Right lung (tissue), 5 donors: Measurements from ENCODE around the gene MTHFD1L. TPM values are rescaled to one million over a fixed set of nuclear protein-coding genes. Genes with fewer than 3 reads are reported as not detected.
A peak's percentile ranks its signal among the peaks of the same experiment; 100 is the strongest.

ENCODE experiments used
- DNase-seq, 2 donors: peaks; one replicate each; pipeline ENCODE4 v3.0.0-alpha.2; 2013
- polyA plus RNA-seq, 5 donors: library from polyadenylated mRNA; unstranded; fragments of 120-200 nt; gene quantifications; one replicate each; pipeline versions ENCODE4 v1.2.1 to v1.2.3, GENCODE V29; 2013; ENCODE audit warnings: inconsistent platforms in 1 of 5, low replicate concordance in 1 of 5; ENCODE audit not compliant: insufficient read length in 5 of 5, insufficient read depth in 1 of 5

Gene MTHFD1L
- polyA plus RNA-seq, 5 donors: 13.7 to 18.1 (median 14.5) TPM

DNA sequence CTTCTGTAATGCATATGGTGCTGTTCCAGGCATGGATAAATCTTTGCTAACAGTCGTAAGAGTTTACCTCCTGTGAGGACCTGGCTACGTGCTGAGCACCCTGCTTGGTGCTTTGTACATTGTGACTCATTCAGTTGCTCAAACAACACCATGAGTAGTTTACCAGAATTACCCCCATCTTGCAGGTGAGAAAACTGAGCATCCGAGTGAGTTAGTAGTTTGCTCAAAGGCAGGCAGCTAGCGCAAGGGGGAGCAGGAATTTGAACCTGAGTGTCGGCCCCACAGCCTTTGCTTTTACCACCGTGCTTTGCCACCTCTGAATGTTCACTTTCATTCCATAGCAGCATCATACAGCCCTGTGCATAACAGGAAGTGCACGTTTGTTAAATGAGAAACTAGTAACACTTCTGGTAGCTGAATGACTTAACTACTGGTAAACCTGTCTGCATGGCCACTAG is 121.9 kb downstream of the MTHFD1L start:
- no peak for DNase-seq

DNA sequence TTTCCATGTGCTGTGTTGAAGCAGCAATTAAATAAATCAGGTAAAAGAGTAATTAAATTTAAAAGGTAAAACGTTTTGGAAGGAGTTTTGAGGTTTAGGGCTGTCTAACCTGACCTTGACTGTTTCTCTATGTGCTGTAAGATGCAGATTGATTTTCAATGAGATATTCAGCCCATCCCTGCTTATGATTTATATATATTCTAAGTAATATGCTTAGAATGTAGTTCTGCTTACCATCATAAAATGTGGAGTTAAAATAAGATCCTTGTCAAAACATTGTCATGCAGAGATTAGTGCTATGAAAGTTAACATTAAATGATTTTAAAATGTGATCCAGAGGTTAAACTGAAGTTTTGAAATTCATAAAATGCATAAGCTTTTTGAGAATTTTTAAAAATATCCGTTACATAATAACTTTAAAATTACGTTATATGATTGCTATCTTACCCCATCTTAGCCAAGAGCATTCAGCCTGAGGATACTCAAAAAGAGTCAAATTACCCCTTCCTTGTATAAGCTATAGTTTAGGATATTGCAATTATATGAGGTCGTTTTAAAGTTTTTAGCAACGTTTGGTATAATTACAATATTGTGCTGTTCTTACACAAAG is 122.5 kb downstream of the MTHFD1L start:
- DNase-seq: no peak

DNA sequence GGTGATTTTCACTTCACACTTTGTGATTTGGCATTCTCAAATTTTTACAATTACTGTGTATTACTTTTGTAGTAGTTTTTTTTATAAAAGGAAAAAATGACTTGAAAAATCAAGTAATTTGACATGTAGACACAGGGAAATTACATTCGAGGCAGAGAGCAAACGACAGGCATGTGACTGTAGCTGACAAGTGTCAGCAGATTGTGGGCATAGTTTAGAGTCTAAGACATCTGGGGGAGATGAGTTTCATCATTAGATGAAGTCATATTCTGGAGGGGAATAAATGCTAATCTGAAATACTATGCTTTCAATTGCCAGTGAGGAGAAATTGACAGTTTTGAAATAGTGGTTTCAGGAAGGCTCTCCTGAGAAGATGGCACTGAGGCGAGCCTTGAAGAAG is 126.0 kb downstream of the MTHFD1L start:
- DNase-seq: no peak

DNA sequence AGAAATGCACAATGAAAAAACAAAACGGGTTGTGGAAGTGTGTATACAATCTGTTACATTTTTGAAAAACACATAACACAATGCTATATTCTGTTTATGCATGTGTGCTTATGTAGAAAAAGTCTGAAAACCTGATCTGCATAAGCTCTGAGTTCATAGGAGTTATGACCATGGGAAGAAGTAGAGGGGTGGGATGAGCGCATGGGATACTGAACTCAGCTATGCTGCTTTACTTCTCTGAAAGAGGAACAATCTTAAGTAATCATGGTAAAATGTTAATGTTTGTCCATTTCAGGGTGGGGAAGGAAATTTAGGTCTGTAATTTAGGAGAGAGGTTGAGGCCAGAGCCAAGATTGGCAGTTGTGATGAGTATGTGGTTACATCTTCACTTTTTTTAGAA is 126.8 kb downstream of the MTHFD1L start:
- no peak for DNase-seq

DNA sequence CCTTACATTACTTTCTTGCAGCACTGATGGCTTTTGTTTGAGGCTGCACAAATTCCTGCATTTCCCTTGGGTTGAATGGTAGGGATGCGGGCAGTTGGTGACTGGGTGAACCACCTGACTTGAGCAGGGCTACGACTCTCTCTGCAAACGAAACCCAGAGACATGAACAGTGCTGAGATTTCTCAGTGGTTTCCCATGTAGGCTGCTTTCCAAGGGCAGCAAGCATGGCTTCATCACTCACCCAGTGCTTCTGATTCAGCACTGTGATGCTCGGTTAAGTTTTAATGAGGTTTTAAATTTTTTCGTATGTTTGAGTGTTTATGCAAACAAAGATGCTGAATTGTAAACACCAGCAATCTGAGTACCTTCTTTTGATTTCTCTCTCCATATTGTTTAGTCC is 127.2 kb downstream of the MTHFD1L start:
- DNase-seq: no peak

DNA sequence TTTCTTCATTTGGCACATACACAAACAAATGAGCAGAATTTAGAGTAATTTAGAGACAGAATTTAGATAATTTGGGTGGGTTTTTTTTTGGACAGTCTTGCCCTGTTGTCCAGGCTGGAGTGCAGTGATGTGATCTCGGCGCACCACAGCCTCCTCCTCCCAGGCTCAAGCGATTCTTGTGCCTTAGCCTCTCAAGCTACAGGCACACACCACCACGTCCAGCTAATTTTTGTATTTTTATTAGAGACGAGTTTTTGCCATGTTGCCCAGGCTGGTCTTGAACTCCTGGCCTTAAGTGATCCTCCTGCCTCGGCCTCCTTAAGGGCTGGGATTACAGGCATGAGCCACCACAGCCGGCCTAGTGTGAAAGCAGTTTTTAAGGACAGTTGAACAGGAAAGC is 127.8 kb downstream of the MTHFD1L start:
- DNase-seq: no peak

DNA sequence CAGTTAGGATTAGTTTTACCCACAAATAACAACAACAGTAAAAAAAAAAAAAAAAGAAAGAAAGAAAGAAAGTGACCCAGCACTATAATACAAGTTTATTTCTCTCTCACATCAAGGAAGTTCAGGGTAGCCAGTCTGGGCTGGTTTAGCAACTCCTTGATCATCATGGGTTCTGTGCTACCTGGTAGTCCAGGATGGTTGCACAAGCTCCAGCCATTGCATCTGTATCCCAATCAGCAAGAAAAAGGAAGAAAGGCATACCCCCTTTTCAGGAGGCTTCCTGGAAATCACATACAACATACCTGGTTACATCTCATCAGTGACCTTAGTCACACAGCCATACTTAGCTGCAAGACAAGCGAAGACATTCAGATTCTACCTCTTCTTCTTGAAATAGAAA is 128.5 kb downstream of the MTHFD1L start:
- no peak for DNase-seq

DNA sequence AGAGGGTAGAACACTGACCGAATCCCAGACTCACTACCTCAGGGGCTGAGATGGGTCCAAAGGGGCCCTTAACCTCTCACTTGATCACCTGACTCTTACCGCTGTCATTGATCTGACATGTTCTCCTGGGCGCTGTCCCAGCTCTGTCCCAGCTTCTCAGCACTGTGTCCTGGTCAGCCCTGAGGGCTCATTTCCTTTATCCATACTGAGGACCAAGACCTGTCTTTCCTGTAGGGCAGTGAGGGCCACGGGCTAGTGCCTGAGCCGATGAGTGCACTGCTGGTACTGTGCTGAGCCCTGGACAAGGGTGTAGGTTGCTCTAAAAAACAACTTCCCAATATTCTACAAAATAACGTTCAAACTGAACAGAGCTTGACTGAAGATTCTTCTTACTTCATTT is 131.5 kb downstream of the MTHFD1L start:
- DNase-seq: no peak

DNA sequence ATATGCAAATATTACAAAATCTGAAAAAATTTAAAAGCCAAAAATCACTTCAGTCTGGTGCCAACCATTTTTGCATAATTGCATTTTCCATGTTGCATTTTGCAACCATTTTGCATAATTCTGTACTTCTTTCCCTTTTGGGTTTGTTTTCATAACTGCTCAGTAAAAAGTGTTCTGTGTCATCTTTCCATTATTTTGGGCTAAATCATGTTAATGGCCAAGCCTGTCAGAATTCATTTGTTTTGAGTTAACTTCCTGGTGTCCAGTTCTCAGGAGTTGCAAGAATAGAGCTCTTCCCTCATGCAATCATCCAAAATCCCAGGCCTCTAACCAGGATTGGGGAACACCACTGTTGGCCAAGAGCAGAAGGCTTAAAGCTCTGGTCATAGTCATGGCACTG is 133.6 kb downstream of the MTHFD1L start:
- no peak for DNase-seq

DNA sequence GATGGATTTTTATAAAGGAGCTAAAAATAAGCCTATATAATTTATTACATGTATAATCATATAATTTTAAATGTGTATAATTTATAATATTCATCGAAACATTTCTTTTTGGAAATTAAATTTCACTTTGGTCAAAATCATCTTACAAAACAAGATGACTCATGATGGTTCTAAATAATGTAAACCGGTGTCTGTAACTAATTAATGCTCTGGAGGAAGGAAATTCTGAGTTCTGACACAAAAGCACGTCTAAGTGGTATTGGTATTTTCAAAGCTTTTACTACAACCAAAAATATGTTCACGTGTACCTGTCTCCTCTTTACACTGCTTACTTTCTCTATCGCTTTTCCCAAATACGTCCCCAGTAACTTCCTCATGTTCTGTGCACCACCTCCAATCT is 134.1 kb downstream of the MTHFD1L start:
- DNase-seq: no peak

DNA sequence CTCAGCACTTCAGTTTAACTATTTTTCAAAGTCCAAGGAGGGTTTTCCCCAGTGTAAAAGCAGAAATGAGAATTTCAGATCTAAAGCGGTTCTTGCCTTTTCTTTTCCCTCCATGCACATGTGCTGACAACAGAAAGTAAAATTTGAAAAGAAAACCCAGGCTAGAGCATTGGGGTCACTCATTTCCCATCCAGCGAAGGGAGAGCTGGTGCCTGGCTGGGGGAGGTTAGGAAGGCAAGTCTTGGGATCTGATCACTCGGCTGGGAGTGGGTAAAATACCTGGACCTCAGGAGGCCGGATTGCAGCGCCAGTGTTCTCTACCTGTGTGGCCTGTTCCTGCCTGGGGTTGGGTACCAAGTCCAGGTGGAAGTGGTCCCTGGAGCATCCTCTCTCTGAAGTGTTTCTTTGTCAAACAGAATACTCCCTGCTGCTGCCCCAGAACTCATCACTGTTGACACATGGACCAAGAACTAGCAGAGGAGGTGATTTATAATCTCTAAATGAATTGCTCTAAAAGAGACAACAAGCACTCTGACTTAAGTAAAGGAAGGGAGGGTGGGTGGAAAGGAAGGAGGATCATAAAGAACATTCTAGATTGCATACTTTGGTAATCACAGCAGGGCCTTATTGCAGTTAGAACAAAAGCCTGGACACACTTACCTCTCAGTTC is 136.0 kb downstream of the MTHFD1L start:
- DNase-seq: no peak

DNA sequence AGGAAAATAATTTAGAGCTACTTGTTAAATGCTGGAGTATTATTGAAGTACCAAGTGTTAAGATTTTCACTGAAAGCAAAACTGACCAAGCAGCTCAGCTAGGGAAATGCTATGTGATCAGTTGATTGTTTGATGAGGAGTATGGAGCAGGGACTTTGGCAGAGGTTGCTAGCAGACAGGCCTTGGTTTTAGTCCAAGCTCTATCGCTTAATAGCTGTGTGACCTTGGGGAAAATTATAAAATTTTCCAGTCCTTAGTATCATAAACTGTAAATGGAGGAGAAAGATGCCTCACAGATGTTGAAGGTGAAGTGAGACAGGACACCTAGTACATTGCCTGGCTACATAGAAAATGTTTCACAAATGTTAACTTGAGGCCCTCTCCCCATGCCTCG is 136.6 kb downstream of the MTHFD1L start:
- DNase-seq: no peak

DNA sequence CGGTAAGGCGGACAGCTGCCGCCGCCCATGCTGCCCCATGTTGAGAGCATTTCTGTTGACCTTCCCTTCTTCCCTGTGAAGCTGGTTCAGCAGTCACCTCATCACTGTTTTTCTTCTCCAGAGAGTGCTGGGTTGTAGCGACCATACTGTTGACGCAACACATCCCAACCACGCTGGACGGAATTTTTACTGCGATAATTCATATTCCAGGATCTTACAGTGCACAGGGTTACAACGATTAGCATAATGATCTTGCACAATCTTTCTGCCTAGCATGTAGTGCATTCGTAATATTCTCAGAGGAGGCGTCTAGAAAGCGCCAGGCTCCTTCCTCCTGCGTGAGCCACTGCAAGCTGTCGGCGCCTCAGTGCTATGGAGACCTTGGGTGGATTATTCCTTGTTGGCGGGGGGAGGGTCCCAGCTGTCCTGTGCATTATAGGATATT is 137.0 kb downstream of the MTHFD1L start:
- peak; percentile 87 to 91 for DNase-seq

DNA sequence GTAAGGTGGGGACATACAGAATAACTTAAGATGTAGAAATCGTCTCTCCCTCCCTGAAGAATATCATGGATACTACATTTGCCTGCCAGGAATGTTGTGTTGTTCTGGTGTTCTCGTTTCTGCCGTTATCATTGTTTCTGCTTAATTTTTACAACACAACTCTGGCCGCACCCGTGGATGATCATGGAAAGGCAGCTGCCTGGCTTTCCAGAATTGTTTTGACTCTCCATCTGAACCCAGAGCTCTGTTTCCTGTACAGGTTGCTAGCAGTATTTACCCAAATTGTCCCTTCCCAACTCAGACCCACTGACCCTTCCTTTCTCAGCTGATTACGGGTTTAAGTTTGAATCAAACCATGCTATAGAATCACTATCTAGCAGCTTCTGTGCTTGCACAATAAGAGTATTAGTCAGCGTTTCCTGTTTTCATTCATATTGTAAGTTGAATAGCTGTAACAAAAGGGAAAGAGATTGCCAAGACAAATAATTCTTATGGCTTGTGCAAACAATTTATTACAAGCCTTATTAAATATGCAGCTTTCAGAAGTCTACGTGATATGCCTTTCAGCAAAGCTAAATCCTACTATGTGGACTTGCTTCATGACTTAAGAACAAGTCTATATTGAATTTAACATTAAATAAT is 139.0 kb downstream of the MTHFD1L start:
- DNase-seq: peak; percentile 71 to 85

DNA sequence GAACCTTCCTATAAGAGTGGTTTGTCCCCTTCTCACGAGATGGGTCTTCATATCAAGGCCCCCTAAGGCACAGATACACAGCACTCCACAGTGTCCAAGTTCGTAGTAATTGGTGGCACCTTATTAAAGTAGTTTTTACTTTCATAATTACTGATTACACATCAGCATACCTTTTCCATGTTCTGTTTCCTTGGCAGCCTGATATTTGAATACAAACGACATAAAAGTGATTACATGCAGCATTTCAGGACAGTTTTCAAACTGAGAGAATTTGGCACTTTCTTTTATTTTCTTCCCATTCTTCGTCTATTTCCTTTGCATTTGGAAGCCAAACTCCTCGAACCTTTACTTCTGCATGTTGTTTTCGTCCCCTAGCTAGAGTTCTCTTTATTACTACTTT is 139.7 kb downstream of the MTHFD1L start:
- DNase-seq: no peak

DNA sequence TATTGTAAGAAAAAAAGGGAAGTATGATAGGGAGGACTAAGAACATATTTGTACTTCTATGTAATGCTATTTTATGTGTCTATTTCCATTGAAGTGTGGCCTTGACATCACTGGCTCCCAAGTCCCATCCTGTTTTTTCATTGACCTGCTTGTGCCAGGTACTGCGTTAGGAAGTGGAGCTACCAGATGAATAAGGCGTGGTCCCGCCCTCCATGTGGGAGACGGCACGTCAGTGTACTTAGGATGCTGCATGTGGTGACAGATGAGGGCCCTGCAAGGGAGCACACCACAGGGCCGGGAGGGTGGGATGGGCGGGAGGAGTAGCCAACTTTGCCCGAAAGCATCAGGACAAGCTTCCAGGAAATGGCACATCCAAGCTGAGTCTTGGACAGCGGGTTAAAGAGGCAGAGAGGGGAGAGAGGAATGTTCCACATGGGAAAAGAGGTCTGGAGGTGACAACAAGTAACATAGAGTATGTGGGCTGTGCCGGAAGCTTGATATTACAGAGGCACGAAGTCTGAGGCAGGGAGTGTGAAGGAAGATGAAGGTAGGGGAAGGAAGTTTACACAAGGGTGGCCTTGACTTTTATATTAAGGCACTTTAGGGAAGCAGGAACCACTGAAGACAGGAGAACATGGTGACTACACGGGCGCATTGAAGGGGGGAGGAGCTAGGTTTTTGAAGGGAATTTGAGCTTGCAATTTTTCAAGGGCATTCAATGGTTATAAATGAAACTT is 140.6 kb downstream of the MTHFD1L start:
- no peak for DNase-seq

DNA sequence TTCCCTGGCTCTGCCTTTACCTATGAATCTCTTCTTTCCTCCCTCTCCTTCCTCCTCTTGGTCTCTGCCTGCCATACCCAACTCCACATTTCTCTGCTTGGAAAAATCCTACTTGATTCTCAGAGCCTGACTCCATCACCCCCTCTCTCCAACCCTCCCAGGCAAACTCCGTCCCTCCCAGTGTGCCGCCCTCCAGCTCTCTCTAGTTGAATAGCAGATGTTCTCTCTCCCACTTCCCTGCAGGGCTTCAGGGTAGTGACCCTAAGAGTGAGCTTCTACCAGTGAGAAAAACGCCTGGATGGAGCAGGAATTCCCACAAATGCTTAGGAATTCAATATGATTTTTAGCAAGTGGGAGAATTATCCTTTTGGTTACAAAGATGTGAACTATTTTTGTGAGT is 141.6 kb downstream of the MTHFD1L start:
- no peak for DNase-seq

DNA sequence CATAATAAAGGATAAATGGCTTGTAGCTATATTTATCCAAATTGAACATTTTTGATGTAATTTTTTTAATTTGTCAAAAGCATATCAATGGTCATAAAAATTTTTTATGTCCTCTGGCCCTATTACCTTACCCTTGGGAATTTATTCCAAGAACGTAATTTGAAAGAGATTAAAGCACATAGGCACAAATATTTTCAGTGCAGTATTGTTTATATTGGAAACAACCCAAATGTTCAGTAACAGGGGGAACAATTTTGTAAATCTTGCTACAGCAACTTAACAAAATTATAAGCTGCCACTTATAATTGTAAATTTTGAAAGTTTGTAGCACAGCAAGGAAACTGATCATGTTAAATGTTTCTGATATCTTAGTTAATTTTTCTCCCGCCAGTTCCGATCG is 142.4 kb downstream of the MTHFD1L start:
- DNase-seq: no peak

DNA sequence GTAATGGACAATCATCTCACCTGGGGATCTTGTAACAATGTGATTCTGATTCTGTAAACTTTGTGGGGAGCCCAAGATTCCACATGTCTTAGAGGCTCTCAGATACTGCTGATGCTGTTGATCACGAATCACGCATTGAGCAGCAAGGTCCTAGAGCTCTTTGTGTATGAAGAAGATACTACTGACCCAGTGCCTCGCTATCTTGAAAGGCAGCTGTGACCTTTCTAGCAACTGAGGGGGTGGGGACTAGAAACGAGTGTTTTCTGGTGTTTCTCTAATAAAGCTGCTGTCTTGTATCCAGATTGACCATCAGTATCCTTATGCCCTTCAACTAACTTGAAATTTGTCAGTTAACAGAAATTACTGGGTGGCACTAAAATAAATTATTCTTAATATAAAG is 142.9 kb downstream of the MTHFD1L start:
- DNase-seq: no peak

DNA sequence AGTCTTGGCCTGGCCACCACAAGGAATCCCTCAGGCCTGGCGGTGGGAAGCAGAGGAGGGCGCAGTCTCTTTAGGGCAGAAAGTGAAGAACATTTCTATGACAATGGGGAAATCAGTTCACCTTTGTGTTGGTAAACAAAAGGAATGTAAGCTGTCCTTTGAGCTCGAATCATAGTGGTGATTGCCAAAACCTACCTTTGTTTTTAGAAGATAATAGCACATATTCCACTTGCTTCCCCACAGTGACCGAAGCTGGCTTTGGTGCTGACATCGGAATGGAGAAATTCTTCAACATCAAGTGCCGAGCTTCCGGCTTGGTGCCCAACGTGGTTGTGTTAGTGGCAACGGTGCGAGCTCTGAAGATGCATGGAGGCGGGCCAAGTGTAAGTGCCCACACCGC is 144.1 kb downstream of the MTHFD1L start:
- no peak for DNase-seq

DNA sequence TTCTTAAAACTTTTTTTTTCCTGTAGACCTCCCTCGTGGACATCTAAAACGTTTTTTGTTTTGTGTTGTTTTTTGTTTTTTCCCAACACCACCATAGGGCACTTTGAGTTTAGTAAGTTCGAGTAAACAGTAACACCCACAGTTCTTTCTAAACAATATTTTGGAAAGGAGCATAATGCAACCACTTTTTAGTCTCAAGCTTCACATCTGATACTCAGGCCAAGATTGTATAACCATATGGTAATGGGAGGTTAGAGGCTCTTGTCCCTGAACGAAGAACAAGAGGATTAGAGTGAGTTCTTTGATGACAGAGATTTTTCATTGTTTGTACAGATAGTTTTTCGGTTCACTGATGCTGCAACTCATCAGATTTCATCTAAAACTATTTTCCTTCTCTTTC is 144.6 kb downstream of the MTHFD1L start:
- DNase-seq: no peak
